Kidney (tissue), 14 donors: ENCODE results near the gene GH1. TPM values are rescaled to one million over a fixed set of nuclear protein-coding genes. Genes with fewer than 3 reads are reported as not detected.
A peak's percentile ranks its signal among the peaks of the same experiment; 100 is the strongest.

ENCODE experiments used
- DNase-seq, 5 donors: peaks; one replicate each; pipeline ENCODE4 v3.0.0-alpha.2; 2013 to 2020
- FAIRE-seq: peaks from 2 replicates; lab custom pipeline; 2012; peaks lifted over from hg19 to GRCh38; lab: Jason Lieb, UNC
- H3K27ac ChIP-seq, 2 donors: one replicate each; pipeline ENCODE4 v1.7.0; 2013; ENCODE audit warnings: low read depth in 2 of 2, low read length in 2 of 2, inconsistent platforms in 1 of 2
- H3K27me3 ChIP-seq: one replicate; pipeline ENCODE4 v1.7.1; 2013; ENCODE audit warnings: low read length, inconsistent platforms; ENCODE audit not compliant: control insufficient read depth, insufficient read depth
- H3K36me3 ChIP-seq, 3 donors: one replicate each; pipeline versions ENCODE4 v1.7.0 to v1.7.1; 2013; ENCODE audit warnings: low read length in 3 of 3, control low read depth in 1 of 3, inconsistent platforms in 1 of 3; ENCODE audit not compliant: insufficient read depth in 3 of 3, control insufficient read depth in 2 of 3
- H3K4me1 ChIP-seq, 3 donors: one replicate each; pipeline versions ENCODE4 v1.7.0 to v1.7.1; 2013; ENCODE audit warnings: low read length in 3 of 3, inconsistent platforms in 1 of 3, low read depth in 1 of 3; ENCODE audit not compliant: control insufficient read depth in 2 of 3, insufficient read depth in 2 of 3
- H3K4me3 ChIP-seq, 3 donors: one replicate each; pipeline versions ENCODE4 v1.7.0 to v1.8.1; 2013; ENCODE audit warnings: low read length in 3 of 3, control low read depth in 1 of 3, inconsistent platforms in 1 of 3
- H3K9ac ChIP-seq, 3 donors: one replicate each; pipeline versions ENCODE4 v1.7.0 to v1.7.1; 2013; ENCODE audit warnings: low read length in 3 of 3, control low read depth in 1 of 3, inconsistent platforms in 1 of 3
- H3K9me3 ChIP-seq, 3 donors: one replicate each; pipeline versions ENCODE4 v1.7.0 to v1.7.1; 2013; ENCODE audit warnings: low read length in 3 of 3, control low read depth in 1 of 3, inconsistent platforms in 1 of 3; ENCODE audit not compliant: control insufficient read depth in 2 of 3, insufficient read depth in 1 of 3
- intact Hi-C: fragments of 100-400 bp; cut with DNase I; formaldehyde crosslinking; loops from one replicate; pipeline ENCODE4 v1.11.1; 2022
- polyA plus RNA-seq: library from polyadenylated mRNA; stranded (reverse); fragments of 350-450 nt; fragmentation: Illumina TruSeq; extraction: RNeasy Lipid Tissue Mini Kit (QIAGEN cat#74804); gene quantifications from one replicate; pipeline ENCODE4 v1.2.3, GENCODE V29; 2014; ENCODE audit warnings: low read depth, low replicate concordance; ENCODE audit not compliant: insufficient read depth
- total RNA-seq: library from RNA; stranded (reverse); fragmentation: NEBNext Ultra II Directional; extraction: Animal tissue kit (Norgen Biotek cat#: 25700); gene quantifications from one replicate; pipeline ENCODE4 v1.2.1, GENCODE V29; 2021
- TF ChIP-seq, protein P1 (sequence below): IDR thresholded peaks from 3 replicates; pipeline ENCODE4 v1.5.1; 2012; ENCODE audit warnings: mild to moderate bottlenecking, moderate library complexity, borderline replicate concordance; ENCODE audit not compliant: insufficient read depth; ENCODE audit errors: extremely low read depth
- donor health status: control.
- donor health status: control.
- donor health status: control.
- donor health status: control.
- donor health status: control.
- donor health status: DM: yes; HTN: yes; CAD: no.
- donor health status: Normal renal cell carcinoma (clear cell type).

The GH1 gene
- total and polyA plus RNA-seq, 2 donors from 2014 or later = not detected

DNA sequence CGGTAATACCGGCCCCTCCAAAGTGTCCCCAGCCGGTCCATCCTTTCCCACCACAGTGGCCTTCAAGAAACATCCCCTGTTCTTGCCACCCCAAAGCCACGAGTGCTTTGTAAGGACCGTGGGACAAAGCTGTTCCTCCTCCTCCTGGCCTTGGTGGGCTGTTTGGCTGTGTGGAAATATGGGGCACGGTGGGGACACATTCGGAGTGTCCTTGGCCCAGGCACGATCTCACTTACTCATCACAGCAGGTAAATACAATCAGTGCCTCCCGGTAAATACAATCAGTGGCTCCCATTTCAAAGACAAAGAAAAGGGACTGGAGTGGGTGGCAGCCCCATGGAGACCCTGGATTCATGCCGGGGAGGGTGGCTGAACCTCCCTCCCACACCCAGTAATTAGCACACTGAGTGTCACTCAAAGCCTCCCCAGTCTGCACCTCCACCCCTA lies 43.7 kb upstream of the GH1 start:
- Histone ChIP-seq H3K9me3 (no peaks in the 10 kb centered on the region), H3K27ac (peak overlapping the region in 1 of 2 donors; percentile 33), H3K27me3 (no peaks in the 10 kb centered on the region), H3K4me3 (no peak overlapping the region), H3K9ac (no peak overlapping the region), H3K36me3 (no peaks in the 10 kb centered on the region), H3K4me1 (peaks cover 0 to 6% (median 0%) of the 10 kb centered on the region in 3 donors)
- intact Hi-C loops = no loop called here
- TF ChIP-seq, protein P1, sequence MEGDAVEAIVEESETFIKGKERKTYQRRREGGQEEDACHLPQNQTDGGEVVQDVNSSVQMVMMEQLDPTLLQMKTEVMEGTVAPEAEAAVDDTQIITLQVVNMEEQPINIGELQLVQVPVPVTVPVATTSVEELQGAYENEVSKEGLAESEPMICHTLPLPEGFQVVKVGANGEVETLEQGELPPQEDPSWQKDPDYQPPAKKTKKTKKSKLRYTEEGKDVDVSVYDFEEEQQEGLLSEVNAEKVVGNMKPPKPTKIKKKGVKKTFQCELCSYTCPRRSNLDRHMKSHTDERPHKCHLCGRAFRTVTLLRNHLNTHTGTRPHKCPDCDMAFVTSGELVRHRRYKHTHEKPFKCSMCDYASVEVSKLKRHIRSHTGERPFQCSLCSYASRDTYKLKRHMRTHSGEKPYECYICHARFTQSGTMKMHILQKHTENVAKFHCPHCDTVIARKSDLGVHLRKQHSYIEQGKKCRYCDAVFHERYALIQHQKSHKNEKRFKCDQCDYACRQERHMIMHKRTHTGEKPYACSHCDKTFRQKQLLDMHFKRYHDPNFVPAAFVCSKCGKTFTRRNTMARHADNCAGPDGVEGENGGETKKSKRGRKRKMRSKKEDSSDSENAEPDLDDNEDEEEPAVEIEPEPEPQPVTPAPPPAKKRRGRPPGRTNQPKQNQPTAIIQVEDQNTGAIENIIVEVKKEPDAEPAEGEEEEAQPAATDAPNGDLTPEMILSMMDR = no peak
- DNase-seq (no peak), FAIRE-seq (no peak)

DNA sequence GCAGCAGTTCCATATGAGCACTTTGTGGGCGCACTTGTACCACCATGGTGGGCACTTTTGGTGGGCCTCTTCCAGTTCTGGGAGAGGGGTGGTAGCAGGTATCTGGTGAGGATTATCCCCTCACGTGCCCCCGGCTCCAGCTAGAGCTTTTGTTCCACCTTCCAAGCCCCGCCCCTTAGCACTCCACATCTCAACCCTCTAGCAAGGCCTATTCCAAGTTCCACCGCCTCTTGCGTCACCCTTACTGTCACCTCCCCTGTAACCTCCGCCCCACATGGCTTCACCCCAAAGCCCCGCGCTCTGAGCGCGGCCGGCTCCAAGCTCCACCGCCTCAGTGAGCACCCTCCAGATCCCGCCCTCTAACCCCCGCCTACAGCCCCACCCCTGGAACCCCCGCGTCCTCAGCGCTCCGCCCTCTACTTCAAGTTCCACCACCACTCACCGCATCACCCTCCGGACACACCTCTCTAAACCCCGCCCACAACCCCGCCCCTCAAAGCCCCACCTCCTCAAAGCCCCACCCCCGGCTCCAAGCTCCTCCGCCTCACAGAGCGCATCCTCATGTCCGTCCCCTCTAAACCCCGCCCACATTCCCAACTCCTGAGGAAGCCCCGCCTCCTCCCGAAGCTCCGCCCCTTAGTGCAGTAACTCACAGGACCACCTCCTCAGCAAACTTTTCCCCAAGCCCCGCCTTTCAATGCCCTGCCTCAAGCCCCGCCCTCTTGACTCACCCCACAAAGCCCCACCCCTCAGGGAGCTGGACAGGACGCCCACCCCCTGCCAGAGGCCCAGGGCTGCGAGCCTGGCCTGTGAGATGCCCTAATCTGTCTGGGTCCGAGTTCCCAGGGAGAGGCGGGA lies 42.9 kb upstream of the GH1 start:
- no peaks in the 10 kb centered on the region for H3K27me3 ChIP-seq
- no peak overlapping the region for H3K4me3 ChIP-seq
- H3K4me1 ChIP-seq = peaks cover 0 to 6% (median 0%) of the 10 kb centered on the region in 3 donors
- no peak overlapping the region for H3K27ac ChIP-seq
- peak; percentile 77 to 92 (median 82) for DNase-seq
- H3K9ac ChIP-seq = no peak overlapping the region
- TF ChIP-seq, protein P1 = no peak
- no peaks in the 10 kb centered on the region for H3K9me3 ChIP-seq
- H3K36me3 ChIP-seq = no peaks in the 10 kb centered on the region
- intact Hi-C loops = no loop called here
- no peak for FAIRE-seq

DNA sequence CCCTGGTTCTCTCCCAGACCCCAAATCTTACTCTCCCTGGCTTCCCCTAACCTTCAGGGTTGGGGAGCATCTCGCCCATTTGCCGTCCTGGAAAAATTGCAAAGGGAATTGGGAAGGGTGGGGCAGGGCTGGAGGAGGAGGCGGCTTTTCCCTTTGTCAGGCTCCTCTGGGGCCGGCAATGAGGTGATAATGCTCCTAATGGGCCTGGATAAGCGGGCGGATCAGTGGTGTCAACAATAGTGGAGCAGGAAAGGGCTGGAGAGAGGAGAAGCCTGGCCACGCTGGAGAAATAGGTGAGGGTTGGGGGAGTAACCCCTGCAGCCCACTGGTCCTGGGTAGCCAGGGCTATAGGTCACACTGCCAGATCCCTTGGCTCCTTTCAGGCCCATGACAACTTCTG lies 41.8 kb upstream of the GH1 start:
- H3K27me3 ChIP-seq = no peaks in the 10 kb centered on the region
- H3K27ac ChIP-seq = no peak overlapping the region
- TF ChIP-seq, protein P1 = no peak
- H3K4me3 ChIP-seq = no peak overlapping the region
- intact Hi-C loops = no loop called here
- H3K9me3 ChIP-seq = no peaks in the 10 kb centered on the region
- DNase-seq (no peak), FAIRE-seq (no peak)
- H3K9ac ChIP-seq = no peak overlapping the region
- peaks cover 0 to 6% (median 0%) of the 10 kb centered on the region in 3 donors for H3K4me1 ChIP-seq
- no peaks in the 10 kb centered on the region for H3K36me3 ChIP-seq
